Neutrophil (primary cell): ENCODE measurements around the gene TASP1.
"Not testable (repeated sequence)": the region's sequence is repeated elsewhere in the genome, so short reads cannot be mapped to it uniquely, and the experiment has no call there.

Experiments used
- H3K27ac ChIP-seq: fragments of 200-600 bp; sonication (generic); 2 replicates; pipeline ENCODE4 v1.5.1; 2016; ENCODE audit warnings: mild to moderate bottlenecking, moderate library complexity
- H3K27me3 ChIP-seq: fragments of 200-600 bp; sonication (generic); 2 replicates; pipeline ENCODE4 v1.6.0; 2016; ENCODE audit warnings: mild to moderate bottlenecking
- H3K36me3 ChIP-seq: fragments of 200-600 bp; sonication (generic); 2 replicates; pipeline ENCODE4 v1.5.1; 2017
- H3K4me1 ChIP-seq, 2 experiments: fragments of 200-600 bp in 1 of 2; sonication (generic) in 1 of 2; 1 replicate in 1 of 2; 2 replicates in 1 of 2; pipeline versions ENCODE4 v1.5.1 to v1.6.1; 2013 to 2016; ENCODE audit warnings: low read depth in 1 of 2, low read length in 1 of 2, mild to moderate bottlenecking in 1 of 2, moderate library complexity in 1 of 2; ENCODE audit not compliant: control insufficient read depth in 1 of 2, insufficient read depth in 1 of 2
- H3K4me3 ChIP-seq, 2 experiments: fragments of 200-600 bp in 1 of 2; sonication (generic) in 1 of 2; 1 replicate in 1 of 2; 2 replicates in 1 of 2; pipeline ENCODE4 v1.5.1; 2013 to 2016; ENCODE audit warnings: low read depth in 1 of 2, low read length in 1 of 2, mild to moderate bottlenecking in 1 of 2, moderate library complexity in 1 of 2
- H3K9me3 ChIP-seq: fragments of 200-600 bp; sonication (generic); 2 replicates; pipeline ENCODE4 v1.5.1; 2016
- TF ChIP-seq, protein P1 (sequence below): fragments of 200-600 bp; sonication (generic); IDR thresholded peaks from 2 replicates; pipeline ENCODE4 v1.5.1; 2016; ENCODE audit warnings: antibody characterized with exemption

The TASP1 gene

DNA sequence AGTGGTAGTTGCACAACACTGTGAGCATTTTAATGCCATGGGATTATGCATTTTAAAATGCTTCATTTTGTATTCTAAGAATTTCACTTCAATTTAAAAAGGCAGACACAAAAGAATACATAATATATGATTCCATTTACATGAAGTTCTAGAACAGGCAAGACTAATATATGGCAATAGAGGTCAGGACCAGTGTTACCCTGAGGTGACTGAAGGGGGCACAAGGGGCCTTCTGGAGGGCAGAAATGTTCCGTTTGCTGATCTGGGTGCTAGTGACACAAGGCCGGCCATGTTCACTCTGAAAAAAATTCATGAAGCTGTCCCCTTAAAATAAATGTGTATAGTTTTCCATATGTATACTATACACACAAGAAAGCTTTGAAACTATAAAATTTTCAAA, 28.5 kb downstream of the TASP1 start:
- H3K4me3 ChIP-seq = no peak overlapping the region
- no peaks in the 10 kb centered on the region for H3K4me1 ChIP-seq
- H3K27me3 ChIP-seq = no peaks in the 10 kb centered on the region
- TF ChIP-seq, protein P1, sequence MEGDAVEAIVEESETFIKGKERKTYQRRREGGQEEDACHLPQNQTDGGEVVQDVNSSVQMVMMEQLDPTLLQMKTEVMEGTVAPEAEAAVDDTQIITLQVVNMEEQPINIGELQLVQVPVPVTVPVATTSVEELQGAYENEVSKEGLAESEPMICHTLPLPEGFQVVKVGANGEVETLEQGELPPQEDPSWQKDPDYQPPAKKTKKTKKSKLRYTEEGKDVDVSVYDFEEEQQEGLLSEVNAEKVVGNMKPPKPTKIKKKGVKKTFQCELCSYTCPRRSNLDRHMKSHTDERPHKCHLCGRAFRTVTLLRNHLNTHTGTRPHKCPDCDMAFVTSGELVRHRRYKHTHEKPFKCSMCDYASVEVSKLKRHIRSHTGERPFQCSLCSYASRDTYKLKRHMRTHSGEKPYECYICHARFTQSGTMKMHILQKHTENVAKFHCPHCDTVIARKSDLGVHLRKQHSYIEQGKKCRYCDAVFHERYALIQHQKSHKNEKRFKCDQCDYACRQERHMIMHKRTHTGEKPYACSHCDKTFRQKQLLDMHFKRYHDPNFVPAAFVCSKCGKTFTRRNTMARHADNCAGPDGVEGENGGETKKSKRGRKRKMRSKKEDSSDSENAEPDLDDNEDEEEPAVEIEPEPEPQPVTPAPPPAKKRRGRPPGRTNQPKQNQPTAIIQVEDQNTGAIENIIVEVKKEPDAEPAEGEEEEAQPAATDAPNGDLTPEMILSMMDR = no peak
- no peak overlapping the region for H3K27ac ChIP-seq
- no peaks in the 10 kb centered on the region for H3K36me3 ChIP-seq
- no peaks in the 10 kb centered on the region for H3K9me3 ChIP-seq

- no peaks in the 10 kb centered on the region for H3K4me1 ChIP-seq
- H3K9me3 ChIP-seq = no peaks in the 10 kb centered on the region
- H3K27me3 ChIP-seq = no peaks in the 10 kb centered on the region
- H3K27ac ChIP-seq = no peak overlapping the region
- no peaks in the 10 kb centered on the region for H3K36me3 ChIP-seq
- H3K4me3 ChIP-seq = no peak overlapping the region
- TF ChIP-seq, protein P1 = no peak
These were observed 30.7 kb downstream of the TASP1 start for GRCh38 chr20:13608066-13608465.

- H3K4me1 ChIP-seq, H3K9me3 ChIP-seq, H3K36me3 ChIP-seq, H3K27ac ChIP-seq, H3K4me3 ChIP-seq, H3K27me3 ChIP-seq: not testable (repeated sequence)
These were observed 45.3 kb downstream of the TASP1 start for GRCh38 chr20:13593423-13593822.

GRCh38 chr20:13588049-13588448, 50.7 kb downstream of the TASP1 start:
- Histone ChIP-seq H3K4me3 (no peak overlapping the region), H3K9me3 (no peaks in the 10 kb centered on the region), H3K27ac (no peak overlapping the region), H3K4me1 (no peaks in the 10 kb centered on the region), H3K36me3 (no peaks in the 10 kb centered on the region), H3K27me3 (no peaks in the 10 kb centered on the region)
- TF ChIP-seq, protein P1 = no peak

DNA sequence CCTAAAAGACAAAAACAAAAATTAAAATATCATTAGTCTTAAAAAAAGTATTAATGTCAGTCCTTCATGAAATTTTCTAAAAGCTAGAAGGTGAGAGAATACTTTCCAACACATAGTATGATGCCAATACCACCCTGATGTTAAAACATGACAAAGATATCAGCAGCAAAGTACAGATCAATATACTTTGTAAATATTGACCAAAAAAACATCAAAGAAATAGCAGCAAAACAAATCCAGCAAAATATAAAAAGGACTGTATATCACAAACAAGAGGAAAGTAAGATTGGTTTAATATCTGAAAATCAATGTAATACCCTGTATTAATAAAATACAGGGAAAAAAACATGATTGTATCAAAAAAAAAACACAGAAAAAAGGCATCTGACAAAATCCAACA, 51.4 kb downstream of the TASP1 start:
- H3K4me1 ChIP-seq = no peaks in the 10 kb centered on the region
- TF ChIP-seq, protein P1 = no peak
- no peaks in the 10 kb centered on the region for H3K36me3 ChIP-seq
- H3K9me3 ChIP-seq = no peaks in the 10 kb centered on the region
- H3K27ac ChIP-seq = no peak overlapping the region
- no peaks in the 10 kb centered on the region for H3K27me3 ChIP-seq
- H3K4me3 ChIP-seq = no peak overlapping the region

- H3K36me3 ChIP-seq = no peaks in the 10 kb centered on the region
- no peaks in the 10 kb centered on the region for H3K9me3 ChIP-seq
- no peak overlapping the region for H3K27ac ChIP-seq
- no peaks in the 10 kb centered on the region for H3K4me1 ChIP-seq
- TF ChIP-seq, protein P1 = no peak
- no peaks in the 10 kb centered on the region for H3K27me3 ChIP-seq
- H3K4me3 ChIP-seq = no peak overlapping the region
These were observed 52.6 kb downstream of the TASP1 start for GRCh38 chr20:13586133-13586532.
